ENCODE measurements around the gene NR1I3.

NR1I3 gene

DNA sequence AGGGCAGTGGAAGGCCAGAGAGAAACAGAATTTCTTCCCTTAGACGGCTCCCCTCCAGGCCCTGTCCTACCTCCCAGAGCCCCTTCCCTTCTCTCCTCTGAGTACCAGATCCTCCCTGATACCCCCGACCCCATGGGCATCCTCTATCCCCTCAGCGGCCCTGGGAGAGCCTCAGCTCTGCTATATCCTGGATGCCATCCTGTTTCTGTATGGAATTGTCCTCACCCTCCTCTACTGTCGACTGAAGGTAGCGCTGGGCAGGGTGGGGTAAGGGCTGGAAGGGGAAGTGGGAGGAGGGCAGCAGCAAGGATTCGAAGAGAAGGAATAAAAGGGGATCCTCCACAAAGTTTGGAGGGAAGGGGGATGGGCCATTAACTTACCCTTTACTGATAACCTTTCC, 20.2 kb downstream of the NR1I3 start:
- DNase-seq = no peak

DNA sequence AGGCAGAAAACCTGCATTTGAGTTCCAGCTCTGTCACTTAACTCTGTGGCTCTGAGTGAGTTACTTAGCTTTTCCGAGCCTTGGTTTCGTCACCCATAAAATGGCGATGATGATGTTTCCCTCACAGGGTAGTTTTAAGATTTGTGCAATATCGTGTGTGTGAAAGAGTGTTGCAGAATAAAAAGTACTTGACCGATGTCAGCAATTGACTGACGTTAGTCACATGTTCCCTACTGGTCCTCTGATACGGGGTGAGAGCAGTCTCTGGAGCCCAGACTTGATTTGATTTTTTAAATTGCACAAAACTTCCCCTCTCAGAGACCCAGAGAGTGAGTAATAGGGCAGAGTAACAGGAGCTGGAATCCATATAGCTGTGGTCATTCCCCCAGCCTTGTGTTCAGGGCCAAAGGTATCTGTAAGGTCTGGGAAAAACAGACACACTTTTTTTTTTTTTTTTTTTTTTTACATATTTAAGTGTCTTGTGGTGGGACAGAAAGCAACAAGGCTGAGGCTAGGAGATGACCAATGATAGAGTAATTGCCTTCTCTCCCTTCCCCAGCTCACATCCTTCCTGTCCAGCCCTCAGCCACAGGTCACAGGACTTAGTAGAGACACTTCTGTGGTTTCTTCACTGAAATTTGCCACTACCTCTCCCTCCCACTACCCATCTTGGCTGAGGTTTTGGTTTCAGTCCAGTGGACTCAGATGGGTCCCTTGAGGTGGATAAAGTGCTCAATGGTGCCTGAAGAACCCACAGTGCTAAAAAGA, 20.9 kb downstream of the NR1I3 start:
- DNase-seq = no peak

DNA sequence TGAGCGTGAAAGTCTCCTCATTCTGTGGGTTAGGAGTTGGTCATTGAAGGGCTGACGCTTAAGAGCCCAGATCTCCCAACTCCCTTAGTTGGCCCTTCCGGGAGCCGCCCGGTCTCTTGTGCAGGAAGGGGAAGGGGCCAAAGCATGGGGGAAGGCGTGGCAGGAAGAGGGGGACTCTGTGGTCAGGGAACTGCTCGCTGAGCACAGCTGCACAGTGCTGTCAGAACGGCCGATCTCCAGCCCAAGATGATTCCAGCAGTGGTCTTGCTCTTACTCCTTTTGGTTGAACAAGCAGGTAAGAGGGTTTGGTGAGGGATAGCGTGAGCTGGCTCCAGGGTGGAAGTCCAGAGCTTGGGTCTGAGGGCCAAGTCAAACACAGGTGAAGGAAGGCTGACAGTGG, 22.9 kb downstream of the NR1I3 start, which contains the start of gene FCER1G:
FCER1G (plus strand) TSS at position 220 of the 400 bp plus-strand sequence; CDS start at position 247, 27 bp downstream.
- DNase-seq = no peak

DNA sequence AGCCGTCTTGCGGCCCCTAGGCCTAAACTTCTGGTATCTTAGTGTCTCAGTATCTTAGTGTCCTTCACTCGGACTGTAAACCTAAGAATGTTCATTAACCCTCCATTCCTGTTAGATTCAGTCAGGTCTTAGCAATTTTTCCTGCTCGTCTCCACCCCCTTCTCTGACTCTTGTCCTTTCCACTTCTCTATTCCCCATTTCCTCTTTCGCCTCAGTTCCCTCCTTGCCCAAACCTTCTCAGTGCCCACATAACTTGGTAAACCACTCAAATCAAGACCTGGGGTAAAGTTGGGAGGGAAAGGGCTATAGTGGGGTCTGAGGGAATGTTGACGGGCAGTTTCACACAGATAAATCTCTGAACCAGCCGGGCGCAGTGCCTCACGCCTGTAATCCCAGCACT, 23.6 kb downstream of the NR1I3 start:
- no peak for DNase-seq

DNA sequence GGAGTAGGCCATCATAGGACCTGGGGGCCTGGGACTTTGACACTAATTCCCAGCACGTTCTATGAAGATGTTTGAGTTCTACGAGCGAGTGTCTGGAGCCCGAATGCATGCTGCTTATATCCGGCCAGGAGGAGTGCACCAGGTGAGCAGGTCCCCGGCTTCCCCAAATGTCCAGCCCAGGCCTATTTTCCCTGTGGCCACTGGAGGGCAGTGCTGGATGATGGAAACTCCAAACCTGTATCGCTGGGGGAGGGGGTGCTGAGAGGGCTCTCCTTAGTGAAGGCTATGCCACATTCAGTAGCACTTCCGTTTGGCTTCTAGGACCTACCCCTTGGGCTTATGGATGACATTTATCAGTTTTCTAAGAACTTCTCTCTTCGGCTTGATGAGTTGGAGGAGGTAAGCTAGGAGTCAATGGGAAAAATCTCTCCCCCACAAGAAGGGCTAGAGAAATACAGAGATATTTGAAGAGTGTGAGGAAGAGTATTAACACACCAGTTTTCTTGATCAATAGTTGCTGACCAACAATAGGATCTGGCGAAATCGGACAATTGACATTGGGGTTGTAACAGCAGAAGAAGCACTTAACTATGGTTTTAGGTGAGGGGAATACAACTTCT, 28.1 kb downstream of the NR1I3 start:
- DNase-seq = peak; percentile 54

DNA sequence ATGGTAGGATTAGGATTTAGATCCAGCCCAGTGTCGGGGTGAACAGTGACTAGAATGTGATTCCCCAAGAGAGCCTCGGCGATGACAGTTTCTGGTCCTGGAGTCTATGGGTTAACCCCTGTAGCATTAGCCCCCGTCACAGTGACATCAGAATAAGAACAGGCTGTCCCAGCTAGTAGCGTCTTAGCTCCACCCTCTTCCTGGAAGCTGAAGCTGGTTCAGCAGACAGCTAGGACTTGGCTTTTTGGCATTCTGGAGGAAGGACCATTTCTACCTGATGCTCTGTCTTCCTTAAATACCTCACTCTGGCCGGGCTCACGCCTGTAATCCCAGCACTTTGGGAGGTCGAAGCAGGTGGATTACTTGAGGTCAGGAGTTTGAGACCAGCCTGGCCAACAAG, 30.8 kb downstream of the NR1I3 start:
- no peak for DNase-seq

DNA sequence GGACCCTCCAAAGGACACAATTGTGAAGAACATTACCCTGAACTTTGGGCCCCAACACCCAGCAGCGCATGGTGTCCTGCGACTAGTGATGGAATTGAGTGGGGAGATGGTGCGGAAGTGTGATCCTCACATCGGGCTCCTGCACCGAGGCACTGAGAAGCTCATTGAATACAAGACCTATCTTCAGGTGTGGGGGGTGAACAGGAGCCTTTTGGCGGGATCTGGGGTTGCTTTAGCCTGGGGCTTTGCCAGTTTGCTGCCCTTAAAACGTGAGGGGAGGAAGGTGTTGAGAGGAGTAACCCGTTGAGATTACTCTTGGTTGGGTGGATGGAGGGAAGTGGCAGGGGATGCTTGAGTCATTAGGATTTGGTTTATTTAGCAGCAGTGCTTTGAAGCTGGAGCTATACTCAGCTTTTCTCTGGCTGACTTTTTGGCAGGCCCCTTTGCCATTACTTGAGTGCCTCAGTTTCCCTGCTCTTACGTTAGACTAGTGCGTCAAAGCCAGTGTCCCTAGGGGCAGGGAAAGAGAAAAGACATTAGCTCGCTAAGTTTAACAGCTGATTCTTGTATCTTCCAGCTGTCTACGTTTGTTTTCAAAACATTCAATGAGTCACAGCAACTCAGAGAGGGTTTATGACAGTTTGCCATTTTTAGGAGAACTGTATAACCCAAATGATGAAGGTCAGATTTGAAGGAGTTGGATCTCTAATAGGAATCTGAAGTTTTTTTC, 31.4 kb downstream of the NR1I3 start:
- no peak for DNase-seq

DNA sequence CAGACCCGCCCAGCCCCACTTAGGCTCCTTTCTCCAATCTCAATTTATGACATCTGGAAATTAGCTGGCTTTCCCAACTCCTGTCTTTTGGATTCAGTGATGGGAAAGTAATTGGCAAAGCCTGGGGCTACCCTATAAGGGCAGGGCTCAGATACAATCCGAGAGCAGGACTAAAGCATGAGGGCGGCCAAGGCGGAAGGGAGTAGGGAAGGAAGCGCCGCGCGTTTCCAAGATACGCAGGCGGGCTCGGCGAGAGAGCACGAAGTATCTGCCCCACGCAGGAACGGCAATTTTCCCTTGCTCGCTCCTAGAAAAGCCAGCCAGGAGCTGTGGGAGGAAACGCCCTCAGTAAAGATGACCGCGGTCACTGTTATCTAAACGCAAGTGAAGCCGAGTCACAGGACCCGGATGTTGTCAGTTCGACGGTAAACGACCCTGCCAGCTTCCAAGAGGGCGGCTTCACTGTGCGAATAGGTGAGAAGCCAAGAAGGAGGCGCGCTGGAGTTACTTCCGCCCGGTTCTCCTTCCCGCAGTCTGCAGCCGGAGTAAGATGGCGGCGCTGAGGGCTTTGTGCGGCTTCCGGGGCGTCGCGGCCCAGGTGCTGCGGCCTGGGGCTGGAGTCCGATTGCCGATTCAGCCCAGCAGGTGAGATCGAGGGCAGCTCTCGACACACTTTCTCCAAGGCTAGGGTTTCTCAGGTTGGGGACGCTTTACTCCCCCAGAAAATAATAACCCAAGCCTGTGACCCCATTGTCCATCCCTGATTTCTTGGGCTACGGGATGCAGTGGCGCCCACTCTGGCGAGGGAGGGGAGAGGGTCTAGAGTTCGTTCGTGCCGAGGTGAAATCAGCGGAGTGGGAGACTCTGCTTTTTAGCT, 35.9 kb downstream of the NR1I3 start, which contains the start of gene NDUFS2:
NDUFS2 (plus strand) TSS at position 532 of the 877 bp plus-strand sequence; CDS start at position 551, 19 bp downstream.
- DNase-seq = peak; percentile 99

DNA sequence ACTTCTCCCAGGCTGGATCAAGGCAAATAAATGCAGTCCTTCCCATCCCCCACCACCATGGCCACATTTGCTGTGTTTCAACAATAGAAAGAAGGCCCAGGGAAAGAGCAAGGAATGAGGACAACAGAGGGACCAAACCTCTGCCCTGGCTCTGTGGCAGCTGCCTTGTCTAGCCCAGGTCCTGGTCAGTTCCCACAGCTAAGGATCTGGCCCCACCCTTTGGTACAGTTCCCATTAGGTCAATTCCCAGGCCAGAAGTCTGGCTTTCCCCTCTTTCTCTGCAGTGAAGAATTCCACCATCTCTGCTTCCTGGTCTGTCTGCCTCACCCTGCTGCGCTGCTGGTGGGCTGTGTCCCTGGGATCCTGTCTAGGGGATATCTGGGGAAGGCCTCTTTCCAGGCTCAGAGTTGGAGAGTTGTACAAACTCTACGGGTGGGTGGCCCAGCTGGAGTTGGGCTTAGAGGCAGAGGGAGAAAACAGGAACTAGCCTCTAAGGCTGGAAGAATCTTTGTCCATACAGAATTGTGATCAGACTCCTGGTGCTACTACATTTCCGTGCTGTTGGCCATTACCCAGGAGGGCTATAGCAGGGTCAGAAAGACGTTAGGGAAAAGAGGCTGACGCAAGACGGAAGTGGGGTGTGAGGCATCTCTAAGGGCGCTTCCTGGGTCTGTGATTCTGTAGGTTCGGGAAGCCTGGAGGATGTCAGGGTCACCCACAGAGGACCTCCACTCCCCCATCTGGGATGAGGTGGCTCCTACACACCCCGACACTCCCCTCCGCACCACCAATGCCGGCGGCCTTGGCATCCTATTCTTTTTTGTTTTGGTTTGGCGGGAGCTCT, 36.8 kb downstream of the NR1I3 start:
- DNase-seq = no peak

DNA sequence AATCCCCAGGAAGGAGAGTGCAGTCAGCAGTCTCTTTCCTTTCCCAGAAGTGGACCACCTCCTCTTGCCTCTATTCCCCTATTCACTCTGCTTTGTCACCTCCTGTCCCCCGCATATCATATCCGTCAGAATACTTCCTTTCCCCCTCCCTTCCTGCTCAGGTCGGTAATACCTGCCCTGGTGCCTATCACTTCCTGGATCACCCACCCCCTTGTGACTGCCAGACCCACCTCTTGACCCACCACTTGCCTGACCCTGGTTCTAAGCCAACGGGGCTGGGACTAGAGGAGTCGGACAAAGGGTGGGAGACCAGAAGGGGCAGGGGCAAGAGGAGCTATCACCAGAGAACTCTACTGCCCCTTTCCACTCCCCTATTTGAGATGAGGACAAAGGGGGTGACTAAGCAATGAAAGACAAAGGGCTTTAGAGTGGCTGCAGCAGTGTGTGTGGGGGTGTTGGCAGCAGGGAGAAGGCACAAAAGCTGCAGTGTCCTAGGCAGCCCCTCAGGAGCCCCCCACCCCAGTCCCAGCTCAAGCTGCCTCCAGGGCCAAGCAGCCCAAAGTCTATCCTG, 37.5 kb downstream of the NR1I3 start:
- DNase-seq = no peak

DNA sequence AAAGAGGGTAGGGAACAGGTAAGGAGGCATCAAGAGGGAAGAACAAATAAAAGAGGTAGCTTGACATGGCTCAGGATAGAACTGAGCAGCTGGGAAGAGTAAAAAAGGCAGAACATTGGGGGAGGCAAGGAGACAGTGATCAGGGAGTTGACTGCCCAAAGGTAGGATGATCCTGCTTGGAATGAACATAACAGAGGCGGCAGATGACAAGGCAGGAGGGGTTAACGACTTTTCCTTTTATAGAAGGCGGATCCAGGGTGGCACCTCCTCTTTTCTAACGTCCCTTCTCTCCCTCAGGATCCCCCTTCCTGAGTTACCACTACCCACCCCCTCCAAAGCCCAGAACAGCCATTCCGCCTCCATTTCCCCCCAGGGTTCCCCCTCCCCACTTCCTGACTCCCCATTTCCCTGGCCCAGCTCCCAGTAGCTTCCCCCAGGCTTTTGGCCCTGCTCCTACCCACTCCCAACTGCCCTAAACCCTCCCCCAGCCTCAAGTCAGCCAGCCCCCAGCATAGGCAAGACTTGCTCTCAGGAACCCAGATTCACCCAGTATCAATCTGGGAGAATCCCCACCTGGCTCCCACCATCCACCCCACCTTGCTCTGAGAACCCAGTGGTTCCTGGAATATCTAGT, 38.4 kb downstream of the NR1I3 start:
- DNase-seq = no peak

DNA sequence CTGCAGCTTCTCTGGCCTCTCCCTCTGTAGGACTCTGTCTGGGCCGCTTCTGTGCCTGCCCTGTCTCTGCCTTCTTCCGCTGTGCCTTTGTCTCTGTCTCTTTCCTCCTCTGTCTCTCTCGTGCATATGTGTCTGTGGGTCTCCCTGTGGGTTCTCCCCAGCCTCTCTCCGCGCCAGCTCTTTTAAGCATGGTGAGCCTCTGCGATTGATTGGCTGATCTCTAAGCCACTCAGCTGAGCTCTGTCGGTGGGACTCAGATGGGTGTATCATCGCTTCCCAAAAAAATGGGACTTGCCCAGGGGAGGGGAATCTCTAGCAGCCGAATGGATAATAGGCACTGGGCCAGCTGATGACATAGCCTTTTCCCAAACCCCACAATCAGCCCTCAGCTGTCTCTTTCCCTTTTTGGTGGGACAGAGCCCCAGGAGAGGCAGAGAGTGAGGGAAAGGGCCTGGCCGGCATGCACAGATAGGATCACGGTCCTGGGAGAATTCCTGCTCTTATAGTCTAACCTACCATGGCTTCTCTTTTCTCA, 39.0 kb downstream of the NR1I3 start, which contains the start of gene ADAMTS4:
ADAMTS4 (minus strand) TSS at position 158 of the 535 bp plus-strand sequence. CDS start 427 bp downstream, outside the sequence.
- DNase-seq = no peak

DNA sequence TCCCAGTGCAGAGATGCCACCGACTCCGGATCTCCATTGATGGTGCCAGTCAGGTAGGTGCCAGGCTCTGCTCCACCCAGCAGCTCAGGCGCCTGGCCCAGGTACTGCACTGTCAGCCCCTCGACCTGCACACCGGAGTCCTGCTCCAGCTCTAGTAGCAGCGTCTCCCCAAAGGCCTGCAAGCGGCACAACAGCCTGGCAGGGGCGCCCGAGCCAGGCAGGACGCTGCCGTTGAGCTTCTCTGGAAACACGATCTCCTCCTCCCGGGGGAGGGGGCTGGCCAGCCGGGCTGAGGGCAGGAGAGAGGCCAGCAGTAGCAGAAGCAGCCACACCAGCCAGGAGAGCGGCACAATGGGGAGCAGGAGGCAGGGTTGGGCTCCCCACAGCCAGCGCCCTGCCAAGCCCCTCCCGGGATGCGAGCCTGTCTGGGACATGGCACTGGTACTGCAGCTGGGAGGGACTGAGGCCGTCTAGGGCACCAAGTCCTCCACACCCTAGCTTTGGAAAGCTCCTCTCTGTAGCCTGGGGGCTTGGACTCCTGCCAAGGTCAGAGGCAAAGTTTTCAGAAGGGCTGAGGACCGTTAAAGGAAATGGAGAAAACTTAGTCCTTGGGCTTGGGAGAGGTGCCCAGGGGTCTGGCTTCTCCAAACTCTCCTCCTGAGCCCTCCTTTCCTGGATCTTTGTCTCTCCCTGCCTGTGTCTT, 39.7 kb downstream of the NR1I3 start:
- no peak for DNase-seq

DNA sequence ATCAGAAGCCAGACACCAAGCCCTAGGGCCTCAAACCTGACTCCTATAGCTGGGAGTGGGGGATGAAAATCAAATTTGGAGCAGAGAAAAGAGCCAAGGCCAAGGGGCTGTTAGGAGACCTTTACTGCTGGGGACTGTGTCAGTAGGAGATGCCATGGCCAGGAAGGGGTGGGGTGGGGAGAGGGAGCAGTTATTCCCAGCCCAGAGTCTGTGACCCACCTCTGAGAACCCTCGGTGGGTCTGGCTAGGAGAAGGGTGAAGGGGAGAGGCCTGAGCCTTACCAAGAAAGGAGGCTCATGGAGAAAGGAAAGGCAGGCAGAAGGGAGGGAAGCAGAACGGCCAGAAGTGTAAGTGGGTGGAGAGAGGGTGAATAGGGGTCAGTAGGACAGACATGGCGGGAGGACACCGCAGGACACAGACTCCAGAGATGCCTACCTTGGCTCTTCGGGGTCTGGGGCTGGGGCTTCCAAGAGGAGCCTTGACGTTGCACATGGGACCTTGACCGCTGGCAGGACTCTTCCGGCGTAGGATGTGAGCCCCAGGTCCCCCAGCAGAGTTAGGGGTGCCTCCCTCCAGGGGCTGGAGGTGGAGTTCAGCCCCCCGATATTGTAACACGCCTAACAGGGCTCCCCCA, 40.3 kb downstream of the NR1I3 start:
- no peak for DNase-seq

DNA sequence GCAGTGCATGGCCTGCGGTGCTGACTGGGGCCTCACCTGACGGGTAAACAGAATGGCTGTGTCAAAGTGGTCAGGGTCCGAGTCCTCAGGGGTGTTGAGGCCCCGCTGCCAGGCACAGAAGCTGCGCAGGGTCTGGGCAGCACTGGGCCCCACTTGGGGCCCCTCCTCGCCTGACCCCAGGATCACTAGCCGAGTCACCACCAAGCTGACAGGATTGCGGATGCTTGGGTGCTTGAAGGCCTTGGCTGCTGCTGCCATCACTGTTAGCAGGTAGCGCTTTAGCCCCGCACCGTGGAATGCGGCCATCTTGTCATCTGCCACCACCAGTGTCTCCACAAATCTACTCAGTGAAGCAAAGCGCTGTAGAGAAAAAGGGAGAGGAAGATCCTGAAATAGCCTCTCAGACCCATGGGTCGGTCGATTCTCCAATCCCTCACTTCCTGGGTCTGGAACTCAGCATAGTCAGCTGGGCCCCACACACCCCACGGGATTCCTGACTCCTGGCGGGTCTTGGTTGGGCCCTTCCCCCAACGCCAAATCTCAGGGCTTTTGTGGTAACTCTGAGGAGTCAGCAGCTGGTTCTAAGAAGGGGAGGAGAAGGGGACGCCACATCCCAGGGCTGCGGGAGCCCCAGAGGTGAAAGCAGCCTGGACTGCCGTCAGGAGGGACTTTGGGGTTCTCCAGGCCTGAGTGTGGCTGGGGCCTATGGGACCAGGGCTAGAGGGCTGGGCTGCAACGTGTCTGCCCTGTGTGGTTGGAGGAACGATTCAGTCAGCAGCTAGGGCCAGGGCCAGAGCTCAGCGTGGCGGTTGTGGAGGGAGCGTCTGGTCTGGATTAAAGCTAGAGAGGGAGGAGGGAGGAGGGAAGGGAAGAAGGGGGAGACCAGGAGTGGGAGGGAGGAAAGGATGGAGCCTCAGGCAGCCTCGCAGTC, 41.2 kb downstream of the NR1I3 start:
- no peak for DNase-seq

DNA sequence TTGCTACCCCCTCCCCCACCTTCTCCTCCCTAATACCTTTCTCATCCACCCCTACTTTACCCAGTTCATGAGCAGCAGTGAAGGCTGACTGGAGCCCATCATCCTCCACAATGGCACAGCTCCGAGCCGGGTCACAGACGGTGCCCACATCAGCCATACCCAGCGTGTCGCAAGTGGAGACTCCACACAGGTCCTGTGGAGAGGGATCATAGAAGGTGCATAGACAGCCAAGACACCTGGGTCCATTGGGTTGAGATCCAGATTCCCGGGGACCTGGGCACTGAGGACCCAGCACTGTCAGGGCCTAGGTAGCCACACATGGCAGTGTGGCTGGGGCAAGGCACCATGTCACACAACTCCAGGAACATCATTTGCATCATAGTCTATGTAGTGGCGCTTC, 41.9 kb downstream of the NR1I3 start:
- DNase-seq = no peak

DNA sequence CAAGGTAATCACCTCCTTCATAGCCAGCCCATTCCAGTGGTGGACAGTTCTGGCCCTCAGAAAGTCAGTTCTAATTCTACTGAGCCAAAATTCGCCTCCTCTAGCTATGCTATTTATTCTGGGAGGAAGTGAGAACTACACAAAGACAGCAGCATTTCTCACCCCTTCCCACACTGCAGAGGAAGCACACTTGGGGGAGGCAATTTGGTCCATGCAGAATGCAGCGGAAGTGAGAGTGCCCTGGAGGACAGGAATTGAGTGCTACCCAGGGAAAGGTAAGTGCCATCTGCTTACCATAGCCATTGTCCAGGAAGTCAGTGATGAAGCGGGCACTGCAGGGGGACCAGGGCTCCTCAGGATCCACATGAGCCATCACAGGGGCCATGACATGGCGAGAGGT, 42.8 kb downstream of the NR1I3 start:
- DNase-seq = no peak

Measured in NCI-H2171 treated with DMSO at 0.1 percent for 48 hours (cell line).